ENCODE results near the gene ANKRD55. TPM values are rescaled to one million over a fixed set of nuclear protein-coding genes. Genes with fewer than 3 reads are reported as not detected.

Gene ANKRD55

Small RNAs within 50 kb of the gene (small RNA-seq; reads per million reads assigned to genes)
- gene RNA5SP184 (ENCODE audit: insufficient read depth) (not detected), gene RNA5SP185 (ENCODE audit: insufficient read depth) (not detected), gene RNU6-299P (ENCODE audit: insufficient read depth) (not detected)
